Retina (tissue), 1 donor: ENCODE results near the gene APOA4.

ENCODE experiments used
- DNase-seq: peaks from one replicate; pipeline ENCODE4 v3.0.0-alpha.2; 2016

The APOA4 gene

GRCh38 chr11:116823031-116823843, at the start of gene APOA4:
TSS of gene APOA4 (minus strand) at chr11:116823304. CDS start at chr11:116823191, 113 bp downstream.
- DNase-seq: no peak

- no peak for DNase-seq
These were observed 48.1 kb upstream of the APOA4 start for GRCh38 chr11:116871248-116871647.

- no peak for DNase-seq
These were observed 47.0 kb upstream of the APOA4 start for GRCh38 chr11:116870054-116870453.

GRCh38 chr11:116869610-116870009, 46.5 kb upstream of the APOA4 start:
- no peak for DNase-seq

- no peak for DNase-seq
These were observed 45.0 kb upstream of the APOA4 start for GRCh38 chr11:116868066-116868465.

- DNase-seq: no peak
These were observed 44.5 kb upstream of the APOA4 start for GRCh38 chr11:116867619-116868018.

GRCh38 chr11:116866804-116867455, 43.8 kb upstream of the APOA4 start:
- no peak for DNase-seq

GRCh38 chr11:116865696-116866095, 42.6 kb upstream of the APOA4 start:
- DNase-seq: no peak

GRCh38 chr11:116864531-116864930, 41.4 kb upstream of the APOA4 start:
- no peak for DNase-seq

- no peak for DNase-seq
These were observed 39.8 kb upstream of the APOA4 start for GRCh38 chr11:116862951-116863350.

- no peak for DNase-seq
These were observed 39.1 kb upstream of the APOA4 start for GRCh38 chr11:116862185-116862584.

GRCh38 chr11:116861539-116861938, 38.4 kb upstream of the APOA4 start:
- no peak for DNase-seq

- no peak for DNase-seq
These were observed 37.2 kb upstream of the APOA4 start for GRCh38 chr11:116860303-116860702.

GRCh38 chr11:116859175-116859574, 36.1 kb upstream of the APOA4 start:
- no peak for DNase-seq

GRCh38 chr11:116857936-116858335, 34.8 kb upstream of the APOA4 start:
- DNase-seq: no peak

GRCh38 chr11:116857316-116857715, 34.2 kb upstream of the APOA4 start:
- no peak for DNase-seq

GRCh38 chr11:116856423-116856822, 33.3 kb upstream of the APOA4 start:
- no peak for DNase-seq

- DNase-seq: no peak
These were observed 32.3 kb upstream of the APOA4 start for GRCh38 chr11:116855413-116855812.

- DNase-seq: no peak
These were observed 30.5 kb upstream of the APOA4 start for GRCh38 chr11:116853461-116854073.

- DNase-seq: no peak
These were observed 29.3 kb upstream of the APOA4 start for GRCh38 chr11:116852261-116853031.

GRCh38 chr11:116851626-116852025, 28.5 kb upstream of the APOA4 start:
- DNase-seq: no peak

GRCh38 chr11:116849486-116849885, 26.4 kb upstream of the APOA4 start:
- no peak for DNase-seq

GRCh38 chr11:116849060-116849459, 26.0 kb upstream of the APOA4 start:
- no peak for DNase-seq
